UCSD-AML1 (cell line): ENCODE data around the gene GCHFR.

ENCODE experiments used
- DNase-seq: peaks from one replicate; lab custom pipeline; 2025; ENCODE audit not compliant: unreplicated experiment; lab: John Stamatoyannopoulos, UW

GCHFR gene

DNA sequence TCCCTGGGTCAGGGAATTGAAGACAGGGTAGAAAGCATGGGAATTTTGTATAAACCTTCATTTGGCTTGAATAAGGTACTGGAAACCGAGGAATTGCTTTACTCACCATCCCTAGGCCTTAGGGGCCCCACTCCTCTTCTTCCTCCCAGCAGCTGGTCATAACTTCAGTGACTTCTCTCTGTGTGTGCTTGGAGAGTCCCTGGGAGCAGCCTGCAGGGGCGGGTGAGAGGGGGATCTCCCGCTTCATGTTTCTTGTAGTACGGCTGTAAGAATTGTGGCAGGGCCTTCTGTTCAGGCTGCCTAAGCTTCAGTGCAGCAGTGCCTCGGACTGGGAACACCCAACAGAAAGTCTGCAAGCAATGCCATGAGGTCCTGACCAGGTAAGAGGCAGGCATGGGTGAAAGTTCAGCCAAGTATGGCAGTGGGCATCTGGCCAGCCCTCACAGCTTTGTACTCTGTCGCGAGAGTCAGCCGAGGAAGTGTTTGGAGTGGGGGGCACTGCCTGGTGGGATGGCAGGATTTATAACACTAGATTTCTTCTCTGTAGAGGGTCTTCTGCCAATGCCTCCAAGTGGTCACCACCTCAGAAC, 45.1 kb downstream of the GCHFR start:
- DNase-seq, result no peak

DNA sequence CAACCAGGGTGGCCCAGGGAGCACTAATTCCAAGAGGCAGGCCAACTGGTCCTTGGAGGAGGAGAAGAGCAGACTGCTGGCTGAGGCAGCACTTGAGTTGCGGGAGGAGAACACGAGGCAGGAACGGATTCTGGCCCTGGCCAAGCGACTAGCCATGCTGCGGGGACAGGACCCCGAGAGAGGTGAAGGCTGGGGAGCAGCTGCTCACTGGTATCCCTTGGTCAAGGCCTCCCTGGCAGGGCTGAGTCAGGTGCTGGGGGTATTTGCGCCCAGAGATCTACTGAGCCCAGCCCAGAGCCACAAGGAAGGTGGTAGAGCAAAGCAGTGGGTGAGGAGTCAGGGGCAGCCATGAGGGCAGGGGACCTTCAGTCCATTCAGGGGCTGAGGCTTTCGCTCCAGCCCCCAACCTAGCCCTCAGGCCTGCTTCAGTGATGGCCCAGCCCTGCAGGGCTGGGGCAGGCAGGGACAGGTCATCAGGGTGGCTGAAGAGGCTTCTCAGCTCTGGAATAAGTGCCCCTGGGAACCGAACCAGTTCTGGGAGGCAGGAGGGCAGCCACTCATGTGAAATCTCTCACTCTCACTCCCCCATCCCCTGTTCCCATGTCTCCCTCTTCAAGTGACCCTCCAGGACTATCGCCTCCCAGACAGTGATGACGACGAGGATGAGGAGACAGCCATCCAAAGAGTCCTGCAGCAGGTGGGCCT, 49.0 kb downstream of the GCHFR start:
- no peak for DNase-seq

DNA sequence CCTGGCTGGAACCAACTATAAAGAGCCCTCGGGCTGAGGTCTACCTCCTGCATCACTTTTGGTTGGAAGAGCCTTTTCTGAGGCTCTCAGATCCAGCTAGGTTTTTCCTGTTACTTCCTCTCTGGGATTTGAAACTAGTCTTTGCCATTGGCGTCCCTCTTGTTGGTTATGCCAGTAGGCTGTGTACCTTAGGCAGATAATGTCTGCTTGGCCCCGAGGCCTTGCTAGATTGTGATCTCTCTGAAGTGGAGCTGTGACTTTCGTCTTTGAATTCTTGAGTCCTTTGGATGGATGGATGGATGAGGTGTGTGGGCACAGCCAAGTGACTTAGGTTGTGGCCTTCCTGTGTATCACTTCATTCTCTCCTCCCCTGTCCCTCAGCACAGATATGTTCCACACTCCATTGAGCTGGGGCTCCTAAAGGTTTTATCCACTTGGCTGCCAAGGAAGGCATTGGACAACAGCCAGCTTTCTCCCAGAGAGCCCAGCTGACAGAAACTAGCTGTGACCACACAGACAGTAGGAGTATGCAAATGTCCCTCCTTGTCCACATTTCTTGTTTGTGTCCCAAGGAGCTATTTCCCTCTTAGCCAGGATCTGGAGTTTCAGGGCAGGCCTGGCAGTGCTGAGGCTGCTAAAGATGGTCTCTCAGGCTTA, 51.3 kb downstream of the GCHFR start:
- no peak for DNase-seq
